ENCODE measurements around the gene RSRC2.
"Not testable (repeated sequence)": the region's sequence is repeated elsewhere in the genome, so short reads cannot be mapped to it uniquely, and the experiment has no call there.

Gene RSRC2

DNA sequence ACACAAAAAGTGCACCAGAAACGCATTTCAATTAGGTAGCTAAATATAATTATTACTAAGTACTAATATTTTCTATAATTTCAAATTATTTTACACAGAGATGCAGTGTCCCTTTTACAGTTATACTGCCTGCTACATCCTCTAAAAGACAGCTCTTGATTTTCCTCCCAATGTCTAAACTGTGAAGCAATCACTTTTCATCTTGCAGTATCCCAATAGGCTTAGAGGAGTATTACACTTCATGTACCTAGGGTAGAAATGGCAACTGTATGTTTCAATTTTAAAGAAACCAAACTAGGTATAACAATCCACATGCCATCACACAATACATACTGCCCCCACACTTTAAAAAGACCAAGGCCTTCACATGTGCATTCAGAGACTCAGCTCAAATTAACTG lies 7.3 kb downstream of the RSRC2 start:
- DNase-seq: no peak

DNA sequence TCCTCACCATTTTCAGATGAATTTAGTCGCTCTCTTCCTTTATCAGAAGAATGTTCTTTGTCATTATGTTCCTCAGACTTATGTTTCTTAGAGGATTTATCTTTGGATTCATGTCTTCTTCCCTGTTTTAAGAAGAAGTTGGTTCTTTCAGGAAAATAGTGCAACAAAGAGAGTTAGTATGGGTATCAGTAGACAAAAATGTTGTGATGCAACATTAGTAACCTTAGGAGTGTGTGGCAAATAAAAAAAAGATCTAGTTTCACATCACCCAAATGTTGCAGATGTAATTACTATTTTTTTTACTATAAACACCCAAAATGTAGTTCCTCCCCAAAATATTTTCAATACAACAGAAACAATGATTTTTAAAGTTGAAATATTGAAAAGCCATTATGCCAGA lies 7.8 kb downstream of the RSRC2 start:
- DNase-seq: no peak

DNA sequence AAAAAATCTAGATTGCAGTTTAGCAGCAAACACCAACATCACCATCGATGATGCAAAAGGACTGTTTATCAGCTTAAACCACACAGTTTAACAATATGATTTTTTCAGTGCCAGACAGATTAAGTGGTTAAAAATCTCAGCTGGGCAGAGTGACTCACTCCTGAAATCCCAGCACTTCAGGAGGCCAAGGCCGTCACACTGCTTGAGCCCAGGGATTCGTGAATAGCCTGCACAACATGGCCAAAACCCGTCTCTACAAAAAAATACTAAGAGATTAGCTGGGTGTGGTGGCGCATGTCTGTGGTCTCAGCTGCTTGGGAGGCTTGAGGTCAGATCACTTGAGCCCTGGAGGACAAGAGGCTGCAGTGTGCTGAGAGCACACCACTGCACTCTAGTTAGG lies 8.9 kb downstream of the RSRC2 start:
- no peak for DNase-seq

DNA sequence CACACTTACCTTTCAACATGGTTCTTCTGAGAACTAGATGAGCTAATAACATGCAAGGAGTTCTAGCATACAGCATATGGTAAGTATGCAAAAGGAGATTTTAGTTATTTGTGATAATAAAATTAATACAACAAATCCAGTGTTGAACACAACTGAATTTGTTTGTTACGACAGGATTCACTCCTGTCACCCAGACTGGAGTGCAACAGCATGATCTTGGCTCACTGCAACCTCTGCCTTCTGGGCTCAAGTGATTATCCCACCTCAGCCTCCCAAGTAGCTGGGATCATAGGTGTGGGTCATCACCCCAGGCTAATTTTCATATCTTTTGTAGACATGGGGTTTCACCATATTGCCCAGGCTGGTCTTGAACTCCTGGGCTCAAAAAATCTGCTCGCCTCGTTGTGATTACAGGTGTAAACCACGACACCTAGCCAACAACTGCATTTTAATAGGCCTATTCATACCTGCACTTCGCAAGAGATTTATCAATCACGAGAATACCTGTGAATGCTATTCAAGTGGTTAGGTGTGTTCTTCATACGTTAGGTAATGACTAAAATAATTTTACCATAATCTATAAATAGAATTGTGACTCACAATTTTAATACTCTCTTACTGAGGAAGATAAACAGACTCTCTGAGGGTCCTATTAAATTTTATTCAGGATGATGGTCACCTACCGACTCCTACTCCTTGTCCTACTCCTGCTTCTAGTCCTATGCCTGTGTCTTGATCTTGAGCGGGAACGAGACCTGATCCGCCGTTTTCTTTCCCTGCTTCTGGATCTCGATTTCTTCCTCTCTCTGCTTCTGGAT lies 10.0 kb downstream of the RSRC2 start:
- DNase-seq: no peak

DNA sequence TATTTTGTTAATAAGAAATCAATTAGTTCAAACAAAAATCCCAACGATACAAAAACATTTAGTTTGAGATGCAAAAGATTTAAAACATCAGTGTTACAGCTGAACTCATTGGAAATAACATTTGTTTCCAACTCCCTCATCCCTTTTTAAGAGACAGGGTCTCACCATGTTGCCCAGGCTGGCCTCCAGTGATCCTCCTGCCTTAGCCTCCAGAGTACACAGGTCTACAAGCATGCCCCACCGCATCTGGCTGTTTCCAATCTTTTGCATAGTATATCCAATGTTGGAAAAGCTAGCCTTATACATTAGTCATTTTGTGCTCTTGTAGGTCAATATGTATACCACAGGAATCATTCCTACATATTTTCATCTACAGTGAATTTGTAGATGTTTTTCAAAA lies 11.5 kb downstream of the RSRC2 start:
- no peak for DNase-seq

DNA sequence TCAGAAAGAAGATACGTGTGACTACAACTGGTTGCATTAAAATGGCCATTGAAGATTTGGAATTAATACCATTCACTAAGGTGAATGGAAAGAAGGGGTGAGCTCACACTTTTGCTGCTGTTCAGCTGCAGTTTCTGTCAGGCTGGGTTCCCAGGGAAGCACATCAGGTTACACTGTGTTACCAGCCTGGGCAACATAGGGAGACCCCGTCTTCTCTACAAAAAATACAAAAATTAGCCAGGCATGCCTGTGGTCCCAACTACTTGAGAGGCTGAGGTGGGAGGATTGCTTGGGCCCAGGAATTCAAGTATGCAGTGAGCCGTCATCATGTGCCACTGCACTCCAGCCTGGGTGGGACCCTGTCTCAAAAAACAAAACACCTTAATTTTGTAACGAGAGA lies 13.1 kb downstream of the RSRC2 start:
- no peak for DNase-seq

DNA sequence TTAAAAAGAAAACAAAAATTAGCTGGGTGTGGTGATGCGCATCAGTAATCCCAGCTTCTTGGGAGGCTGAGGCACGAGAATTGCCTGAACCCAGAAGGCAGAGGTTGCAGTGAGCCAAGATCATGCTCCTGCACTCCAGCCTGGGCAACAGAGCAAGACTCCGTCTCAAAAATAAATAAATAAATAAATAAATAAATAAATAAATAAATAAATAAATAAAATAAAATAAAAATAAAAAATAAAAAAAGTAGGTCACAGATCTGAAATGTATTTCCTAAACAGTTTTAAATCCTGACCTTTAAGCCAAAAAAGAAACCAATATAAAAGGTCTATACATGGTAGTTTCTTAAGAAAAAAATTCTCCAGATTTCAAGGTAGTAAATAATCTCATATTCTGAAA lies 13.7 kb downstream of the RSRC2 start:
- DNase-seq: not testable (repeated sequence)

DNA sequence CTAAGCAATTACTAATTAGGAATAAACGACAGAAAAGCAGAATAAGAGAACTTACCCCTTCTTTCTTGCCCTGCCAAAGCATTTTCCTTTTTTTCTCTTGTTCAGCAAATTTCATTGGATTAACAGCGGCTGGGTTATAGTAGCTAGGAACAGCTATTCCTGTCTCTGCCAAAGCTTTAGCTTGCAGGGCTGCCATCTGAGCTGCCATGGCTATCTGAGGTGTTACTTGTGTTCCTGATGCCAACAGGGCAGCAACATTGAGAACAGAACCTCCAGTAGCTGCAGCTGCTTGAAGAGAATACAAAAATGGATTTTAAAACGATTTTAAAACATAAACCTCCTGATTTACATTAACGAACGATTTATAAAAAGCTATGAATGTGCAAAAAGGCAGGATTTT lies 18.6 kb downstream of the RSRC2 start:
- DNase-seq: no peak

DNA sequence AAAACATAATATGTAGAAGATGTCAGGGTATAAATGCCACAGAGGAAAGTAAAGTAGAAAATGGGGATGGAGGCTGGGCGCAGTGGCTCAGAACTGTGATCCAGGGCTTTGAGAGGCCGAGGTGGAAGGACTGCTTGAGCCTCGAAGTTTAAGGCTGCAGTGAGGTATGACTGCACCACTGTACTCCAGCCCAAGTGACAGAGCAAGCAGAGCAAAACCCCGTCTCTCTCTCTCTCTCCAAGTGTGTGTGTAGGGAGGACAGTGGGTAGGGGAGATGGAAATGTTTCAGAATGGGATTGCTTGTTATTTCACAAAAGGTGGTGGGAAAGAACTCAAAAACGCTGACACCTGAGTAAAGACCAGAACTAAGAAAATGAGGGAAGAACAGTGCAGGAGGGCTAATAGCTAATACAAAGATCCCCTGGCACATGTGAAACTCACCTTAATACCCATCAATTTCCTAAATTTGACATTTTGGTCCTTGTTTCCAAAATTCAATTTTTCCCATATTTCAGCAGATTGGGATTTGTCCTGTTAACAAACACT lies 20.3 kb downstream of the RSRC2 start:
- no peak for DNase-seq

DNA sequence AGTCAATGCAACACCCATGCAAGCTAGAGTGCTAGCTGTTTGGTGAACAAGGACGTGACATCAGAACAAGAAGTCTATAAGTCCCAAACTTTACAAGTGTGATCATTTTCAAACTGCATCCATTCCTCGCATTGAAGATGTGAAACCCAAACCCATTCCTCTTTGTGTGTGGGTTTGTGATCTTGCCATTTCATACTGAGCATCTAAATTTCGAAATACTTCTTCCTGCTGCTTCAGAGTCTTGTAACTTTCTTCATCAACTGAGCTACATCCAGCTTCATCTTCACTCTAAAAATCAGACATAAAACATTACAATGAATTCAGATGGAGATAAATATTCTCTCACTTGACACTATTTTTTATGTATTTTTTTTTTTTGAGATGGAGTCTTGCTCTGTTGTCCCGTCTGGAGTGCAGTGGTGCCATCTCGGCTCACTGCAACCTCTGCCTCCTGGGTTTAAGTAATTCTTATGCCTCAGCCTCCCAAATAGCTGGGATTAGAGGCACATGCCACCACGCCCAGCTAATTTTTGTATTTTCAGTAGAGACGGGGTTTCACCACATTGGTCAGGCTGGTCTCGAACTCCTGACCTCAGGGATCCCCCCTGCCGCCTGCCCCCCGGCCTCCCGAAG lies 21.2 kb downstream of the RSRC2 start:
- no peak for DNase-seq

DNA sequence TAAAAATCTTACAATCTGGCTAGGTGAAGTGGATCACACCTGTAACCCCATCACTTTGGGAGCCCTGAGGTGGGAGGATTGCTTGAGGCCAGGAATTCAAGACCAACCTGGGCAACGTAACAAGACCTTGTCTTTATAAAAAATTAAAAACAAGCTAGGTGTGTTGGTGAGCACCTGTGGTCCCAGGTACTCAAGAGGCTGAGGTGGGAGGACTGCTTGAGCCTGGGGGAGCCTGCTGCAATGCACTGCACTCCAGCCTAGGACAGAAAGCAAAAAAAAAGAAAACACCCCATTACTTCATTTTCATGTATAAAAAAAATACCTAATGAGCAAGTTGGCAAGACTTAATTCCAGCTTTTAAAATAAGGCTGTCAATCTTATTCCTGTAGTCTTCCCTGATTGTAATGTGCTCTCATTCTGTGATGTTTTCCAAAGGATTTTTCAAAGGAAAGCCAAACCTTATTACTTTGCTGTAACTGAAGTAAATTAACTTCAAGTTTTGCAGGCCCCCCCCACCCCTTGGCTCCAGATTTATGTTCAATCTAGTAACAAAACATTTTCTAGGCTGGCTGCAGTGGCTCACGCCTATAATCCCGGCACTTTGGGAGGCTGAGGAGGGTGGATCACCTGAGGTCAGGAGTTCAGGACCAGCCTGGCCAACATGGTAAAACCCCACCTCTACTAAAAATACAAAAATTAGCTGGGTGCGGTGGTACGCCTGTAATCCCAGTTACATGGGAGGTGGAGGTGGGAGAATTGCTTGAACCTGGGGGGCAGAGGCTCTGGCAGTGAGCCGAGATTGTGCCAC lies 22.7 kb downstream of the RSRC2 start:
- DNase-seq: no peak

DNA sequence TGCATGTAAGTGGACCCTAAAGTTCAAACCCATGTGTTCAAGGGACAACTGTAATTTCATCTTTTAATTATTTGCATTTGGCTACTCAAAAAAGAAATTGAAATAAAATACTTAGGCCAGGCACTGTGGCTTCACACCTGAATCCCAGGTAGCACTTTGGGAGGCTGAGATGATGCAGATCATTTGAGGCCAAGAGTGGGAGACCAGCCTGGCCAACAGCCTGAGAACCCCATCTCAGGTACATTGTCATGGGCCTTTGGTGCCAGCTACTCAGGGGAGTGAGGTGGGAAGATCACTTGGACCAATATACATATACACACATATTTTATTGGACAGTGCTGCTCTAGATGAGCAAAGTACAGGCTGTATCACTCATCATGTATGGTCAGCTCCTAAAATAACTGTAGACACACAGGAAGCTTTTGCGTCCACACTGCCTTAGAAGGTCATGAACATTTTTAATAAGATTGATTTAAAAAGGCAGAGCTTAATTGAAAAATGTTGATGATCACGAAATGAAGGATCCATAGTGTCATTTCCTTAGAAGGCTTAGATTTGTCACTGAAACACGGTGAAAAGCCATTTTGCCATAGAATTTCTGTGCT lies 23.5 kb downstream of the RSRC2 start:
- DNase-seq: no peak

DNA sequence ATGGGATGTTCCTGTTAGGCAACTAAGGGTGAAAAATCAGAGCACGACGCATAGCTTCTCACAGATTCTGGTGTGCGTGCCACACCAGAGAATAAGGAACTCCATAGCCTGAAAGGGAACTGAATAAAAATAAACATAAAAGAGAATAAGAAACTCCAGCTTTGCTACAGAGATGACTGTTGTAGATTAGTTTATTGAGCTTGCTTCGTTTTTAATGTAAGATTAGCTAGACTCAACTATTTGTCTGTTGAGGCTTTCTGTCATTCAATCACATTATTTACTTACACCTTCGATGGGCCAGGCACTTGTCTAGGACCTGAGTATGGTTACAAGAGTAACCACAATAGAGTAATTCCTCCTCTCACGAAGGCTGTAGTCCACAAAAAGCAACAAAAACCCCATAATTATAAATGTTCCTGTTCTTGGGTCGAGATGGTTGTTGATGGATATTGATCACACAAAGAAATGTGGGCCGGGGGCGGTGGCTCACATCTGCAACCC lies 25.2 kb downstream of the RSRC2 start:
- no peak for DNase-seq

DNA sequence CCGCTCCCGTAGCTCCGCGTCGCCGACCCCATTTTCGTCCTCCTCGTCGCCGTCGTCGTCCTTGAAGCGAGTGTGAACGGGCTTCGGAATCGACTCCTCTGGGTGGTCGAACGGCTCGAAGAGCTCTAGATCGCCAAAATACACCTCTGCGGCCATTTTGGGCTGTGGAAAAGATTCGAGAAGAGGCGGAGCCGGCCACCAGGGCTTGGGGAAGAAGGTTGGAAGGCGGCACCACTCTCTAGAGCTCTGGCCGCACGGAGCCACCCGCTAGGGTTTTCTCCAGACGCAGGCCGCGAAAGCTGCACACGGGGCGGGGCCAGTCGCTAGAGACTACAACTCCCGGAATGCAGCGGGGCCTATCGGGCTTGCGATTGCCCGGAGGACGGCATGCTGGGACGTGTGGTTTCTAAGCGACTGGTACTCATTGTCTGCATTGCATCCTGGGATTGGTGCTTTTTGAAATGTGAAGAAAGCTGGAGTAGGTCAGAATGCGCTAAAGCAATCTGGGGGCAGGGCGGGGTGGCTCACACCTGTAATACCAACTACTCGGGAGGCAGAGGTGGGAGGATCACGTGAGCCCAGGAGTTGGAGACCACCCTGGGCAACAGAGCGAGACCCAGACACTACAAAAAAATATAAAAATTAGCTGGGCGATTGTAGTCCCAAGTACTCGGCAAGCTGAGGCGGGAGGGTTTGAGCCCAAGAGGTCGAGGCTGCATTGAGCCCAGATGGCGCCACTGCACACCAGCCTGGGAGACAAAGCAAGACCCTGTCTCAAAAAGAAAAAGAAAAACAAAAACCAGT lies 25.8 kb downstream of the RSRC2 start, which contains the start of gene ZCCHC8:
TSS of gene ZCCHC8 (minus strand) at position 248 of the 804 bp plus-strand sequence. CDS start at position 156, 92 bp downstream.
- peak; percentile 91 for DNase-seq

DNA sequence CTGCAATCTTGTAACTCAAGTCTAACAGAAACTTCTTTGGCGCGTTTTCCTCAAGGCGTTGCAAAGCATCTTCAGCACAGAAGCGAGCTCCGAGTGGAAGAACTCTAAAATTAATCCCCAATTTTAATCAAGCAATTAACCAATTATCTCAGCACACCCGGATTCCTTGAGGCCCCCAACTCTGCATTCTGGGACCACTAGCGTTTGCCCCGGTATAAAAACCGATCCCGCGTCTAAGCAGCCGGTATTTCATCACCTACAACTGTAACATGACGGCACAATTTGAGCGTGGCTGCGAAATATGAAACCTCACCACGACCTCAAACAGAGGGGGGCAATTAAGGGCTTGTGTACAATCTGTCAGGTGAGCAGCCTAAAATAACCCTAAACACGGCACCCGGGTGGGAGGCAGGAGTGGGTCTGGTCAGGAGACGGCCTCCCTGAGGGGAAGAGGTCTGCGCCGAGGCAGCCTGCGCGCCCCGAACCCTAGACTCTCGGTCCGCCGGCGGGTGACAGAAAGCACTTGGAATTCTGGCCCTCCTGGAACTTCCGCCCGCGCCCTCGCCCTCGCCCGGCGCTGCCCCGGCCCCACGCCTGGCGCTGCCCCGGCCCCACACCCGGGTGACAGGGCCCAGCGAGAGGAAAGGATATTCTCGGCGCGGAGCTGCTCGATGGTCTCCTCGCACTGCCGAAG lies 26.6 kb downstream of the RSRC2 start:
- no peak for DNase-seq

DNA sequence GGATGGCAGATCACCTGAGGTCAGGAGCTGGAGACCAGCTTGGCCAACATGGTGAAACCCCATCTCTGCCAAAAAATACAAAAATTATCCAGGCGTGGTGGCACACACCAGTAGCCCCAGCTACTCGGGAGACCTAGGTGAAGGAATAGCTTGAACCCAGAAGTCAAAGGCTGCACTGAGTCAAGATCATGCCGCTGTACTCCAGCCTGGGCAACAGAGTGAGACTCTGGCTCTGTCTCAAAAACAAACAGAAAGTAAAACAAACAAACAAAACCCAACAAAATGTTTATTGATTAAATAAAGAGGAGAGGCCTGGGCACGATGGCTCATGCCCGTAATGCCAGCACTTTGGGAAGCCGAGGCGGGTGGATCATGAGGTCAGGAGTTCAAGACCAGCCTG lies 31.5 kb downstream of the RSRC2 start:
- DNase-seq: no peak

DNA sequence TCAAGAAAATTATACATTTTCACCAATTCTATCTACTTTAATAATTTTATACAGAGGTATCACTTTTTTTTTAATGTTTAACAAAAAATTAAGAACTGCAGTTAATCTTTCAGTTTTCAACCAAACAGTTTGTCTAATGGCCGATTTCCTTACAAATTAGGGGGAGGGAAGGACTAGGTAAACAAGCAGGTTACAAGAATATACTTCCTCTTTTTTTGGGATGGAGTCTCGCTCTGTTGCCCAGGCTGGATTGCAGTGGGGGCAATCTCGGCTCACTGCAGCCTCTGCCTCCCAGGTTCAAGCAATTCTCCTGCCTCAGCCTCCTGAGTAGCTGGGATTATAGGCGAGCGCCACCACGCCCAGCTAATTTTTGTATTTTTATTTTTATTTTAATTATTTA lies 33.5 kb downstream of the RSRC2 start:
- DNase-seq: not testable (repeated sequence)

DNA sequence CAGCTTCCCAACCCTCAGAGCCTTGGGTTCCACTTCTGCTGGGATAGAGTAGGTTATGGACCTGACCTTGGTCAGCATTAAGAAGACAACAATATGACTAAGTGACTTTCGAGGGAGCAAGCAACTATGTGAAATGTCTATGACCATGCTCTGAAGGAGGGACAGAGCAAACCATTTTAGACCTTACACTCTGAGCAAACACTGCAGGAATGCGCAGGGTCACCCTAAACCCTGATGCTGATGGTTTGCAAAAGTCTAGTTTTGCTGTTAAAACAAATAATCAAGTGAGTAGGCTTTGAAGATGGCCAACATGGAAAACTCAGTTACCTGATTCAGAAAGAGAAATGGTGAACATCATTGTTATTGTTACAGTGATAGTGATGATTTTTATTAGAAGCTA lies 34.7 kb downstream of the RSRC2 start:
- DNase-seq: no peak

DNA sequence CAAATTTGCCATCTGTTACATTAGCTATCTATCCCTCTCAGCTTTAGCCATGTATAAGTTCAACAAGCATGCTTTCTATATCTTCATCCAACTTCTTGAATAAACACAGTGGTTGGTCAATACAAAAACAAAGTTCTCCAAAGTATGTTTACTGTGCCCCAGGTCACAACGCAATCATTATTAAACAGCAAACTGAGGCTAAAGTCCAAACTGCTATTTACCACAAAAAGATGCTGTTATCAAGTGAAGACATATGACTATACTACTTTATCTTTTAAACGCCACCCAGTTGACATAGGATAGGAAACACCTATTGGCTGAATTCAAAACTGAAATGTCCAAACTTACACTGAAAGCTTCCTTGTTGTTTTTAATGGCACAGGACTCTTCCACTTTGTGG lies 37.7 kb downstream of the RSRC2 start:
- DNase-seq: no peak

DNA sequence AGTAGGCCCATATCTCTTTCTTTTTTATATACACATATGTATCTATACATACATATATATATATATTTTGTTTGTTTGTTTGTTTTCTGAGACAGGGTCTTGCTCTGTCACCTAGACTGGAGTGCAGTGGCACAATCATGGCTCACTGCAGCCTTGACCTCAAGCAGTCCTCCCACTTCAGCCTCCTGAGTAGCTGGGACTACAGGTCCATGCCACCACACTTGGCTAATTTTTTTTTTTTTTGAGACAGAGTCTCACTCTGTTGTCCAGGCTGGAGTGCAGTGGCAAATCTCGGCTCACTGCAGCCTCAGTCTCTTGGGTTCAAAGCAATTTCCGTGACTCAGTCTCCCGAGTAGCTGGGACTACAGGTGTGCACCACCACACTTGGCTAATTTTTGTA lies 38.9 kb downstream of the RSRC2 start:
- not testable (repeated sequence) for DNase-seq

Measured in right kidney (tissue), 1 donor.